GM19372 (cell line): ENCODE results near the gene KIAA1614.

Experiments used
- ATAC-seq: cut with Tn5 transposase; IDR thresholded peaks from one replicate; pipeline ENCODE4 v1.9.1; 2021; ENCODE audit warnings: mild to moderate bottlenecking, low read depth, moderate library complexity; ENCODE audit not compliant: unreplicated experiment

The KIAA1614 gene

GRCh38 chr1:180907313-180908055 is 5.2 kb upstream of the KIAA1614 start:
- no peak for ATAC-seq

GRCh38 chr1:180908074-180908765 is 4.5 kb upstream of the KIAA1614 start:
- ATAC-seq = no peak

- ATAC-seq = peak; percentile 28
These were observed 3.7 kb upstream of the KIAA1614 start for GRCh38 chr1:180909005-180909414.

- peak; percentile 45 for ATAC-seq
These were observed 3.2 kb upstream of the KIAA1614 start for GRCh38 chr1:180909462-180909976.

- no peak for ATAC-seq
These were observed 981 bp upstream of the KIAA1614 start for GRCh38 chr1:180911640-180912191.

GRCh38 chr1:180912211-180912800 is 391 bp upstream of the KIAA1614 start:
- ATAC-seq = no peak

- no peak for ATAC-seq
These were observed 2.8 kb downstream of the KIAA1614 start for GRCh38 chr1:180915426-180915965.

- no peak for ATAC-seq
These were observed 3.5 kb downstream of the KIAA1614 start for GRCh38 chr1:180916012-180916770.

- ATAC-seq = no peak
These were observed 4.1 kb downstream of the KIAA1614 start for GRCh38 chr1:180916771-180917170.

GRCh38 chr1:180917306-180918065 is 4.8 kb downstream of the KIAA1614 start:
- no peak for ATAC-seq

- no peak for ATAC-seq
These were observed 5.8 kb downstream of the KIAA1614 start for GRCh38 chr1:180918519-180918918.

GRCh38 chr1:180919183-180919700 is 6.5 kb downstream of the KIAA1614 start:
- no peak for ATAC-seq

GRCh38 chr1:180920193-180920592 is 7.5 kb downstream of the KIAA1614 start:
- no peak for ATAC-seq

GRCh38 chr1:180920702-180921101 is 8.0 kb downstream of the KIAA1614 start:
- no peak for ATAC-seq

GRCh38 chr1:180921386-180921785 is 8.7 kb downstream of the KIAA1614 start:
- no peak for ATAC-seq

GRCh38 chr1:180921891-180922630 is 9.4 kb downstream of the KIAA1614 start:
- no peak for ATAC-seq

GRCh38 chr1:180922631-180923015 is 9.9 kb downstream of the KIAA1614 start:
- no peak for ATAC-seq

GRCh38 chr1:180923021-180923841 is 10.5 kb downstream of the KIAA1614 start:
- ATAC-seq = no peak
